HepG2 (cell line): ENCODE data around the gene CISH. TPM values are rescaled to one million over a fixed set of nuclear protein-coding genes. Genes with fewer than 3 reads are reported as not detected.
A peak's percentile ranks its signal among the peaks of the same experiment; 100 is the strongest.

ENCODE experiments used
- GLI4 ChIP-seq: sonication (generic); formaldehyde crosslinking; IDR thresholded peaks from 2 replicates; pipeline ENCODE4 v1.5.1; 2020; ENCODE audit warnings: missing genetic modification reagents, mild to moderate bottlenecking, moderate library complexity, borderline replicate concordance
- MZF1 ChIP-seq: sonication (generic); formaldehyde crosslinking; IDR thresholded peaks from 2 replicates; pipeline ENCODE4 v1.8.1; 2023; ENCODE audit warnings: mild to moderate bottlenecking, missing genetic modification reagents, borderline replicate concordance
- RAD21 ChIP-seq: fragments of 450-650 bp; formaldehyde crosslinking; IDR thresholded peaks from 2 replicates; pipeline ENCODE4 v1.5.0; 2020; ENCODE audit warnings: mild to moderate bottlenecking
- SNAI1 ChIP-seq: sonication (generic); formaldehyde crosslinking; IDR thresholded peaks from 2 replicates; pipeline ENCODE4 v1.5.0; 2020; ENCODE audit warnings: mild to moderate bottlenecking, missing genetic modification reagents, borderline replicate concordance
- SNAPC2 ChIP-seq: sonication (generic); formaldehyde crosslinking; IDR thresholded peaks from 2 replicates; pipeline ENCODE4 v1.8.1; 2022; ENCODE audit warnings: mild to moderate bottlenecking, missing genetic modification reagents
- TGIF2 ChIP-seq: IDR thresholded peaks from 2 replicates; pipeline ENCODE4 v1.6.1; 2016; ENCODE audit warnings: control low read depth, missing compliant biosample characterization
- TMF1 ChIP-seq: sonication (generic); formaldehyde crosslinking; IDR thresholded peaks from 2 replicates; pipeline ENCODE4 v1.8.1; 2022; ENCODE audit warnings: low read depth, missing genetic modification reagents
- XRCC5 ChIP-seq: fragments of 200-400 bp; formaldehyde crosslinking; optimal IDR thresholded peaks from 2 replicates; pipeline ENCODE3; 2017; ENCODE audit warnings: mild to moderate bottlenecking, low read length
- ZKSCAN1 ChIP-seq: fragments of 150-350 bp; IDR thresholded peaks from 2 replicates; pipeline ENCODE4 v1.6.1; 2014; ENCODE audit warnings: low read length
- ZNF101 ChIP-seq: sonication (generic); formaldehyde crosslinking; IDR thresholded peaks from 2 replicates; pipeline ENCODE4 v1.4.0; 2020; ENCODE audit warnings: mild to moderate bottlenecking, low read depth, missing genetic modification reagents, borderline replicate concordance
- ZNF253 ChIP-seq: sonication (generic); formaldehyde crosslinking; IDR thresholded peaks from 2 replicates; pipeline ENCODE4 v1.8.0; 2022; ENCODE audit warnings: mild to moderate bottlenecking, missing genetic modification reagents, borderline replicate concordance
- ZNF598 ChIP-seq: sonication (generic); formaldehyde crosslinking; IDR thresholded peaks from 2 replicates; pipeline ENCODE4 v1.5.1; 2020; ENCODE audit warnings: mild to moderate bottlenecking, missing genetic modification reagents, borderline replicate concordance
- ZNF740 ChIP-seq: sonication (generic); formaldehyde crosslinking; IDR thresholded peaks from 2 replicates; pipeline ENCODE4 v1.4.0; 2020; ENCODE audit warnings: missing genetic modification reagents
- polyA plus RNA-seq, 8 experiments: library from polyadenylated mRNA; depleted of rRNA in 3 of 8; stranded (reverse) in 7 of 8; unstranded in 1 of 8; fragments of >200 nt; fragmentation: Illumina TruSeq in 4 of 8; extraction: Trizol in 4 of 8; gene quantifications; 2 replicates each; pipeline versions ENCODE4 v1.2.1 to v1.2.3, GENCODE V29; 2011 to 2016; ENCODE audit warnings: low read depth in 4 of 8, missing spikeins in 1 of 8, mixed read lengths in 1 of 8; ENCODE audit not compliant: insufficient read depth in 1 of 8
- total RNA-seq, 5 experiments: library from RNA; depleted of rRNA; stranded (reverse); fragments of >200 nt; fragmentation: Illumina TruSeq; extraction: Trizol; gene quantifications; 2 replicates each; pipeline ENCODE4 v1.2.3, GENCODE V29; 2016; ENCODE audit warnings: low read depth in 1 of 5
- TF ChIP-seq, protein P1 (sequence below): sonication (generic); formaldehyde crosslinking; IDR thresholded peaks from 2 replicates; pipeline ENCODE4 v1.4.0; 2020; ENCODE audit warnings: missing genetic modification reagents
- TF ChIP-seq, protein P2 (sequence below): sonication (generic); formaldehyde crosslinking; IDR thresholded peaks from 2 replicates; pipeline ENCODE4 v1.4.0; 2020; ENCODE audit warnings: missing genetic modification reagents
- TF ChIP-seq, protein P3 (sequence below): sonication (generic); formaldehyde crosslinking; IDR thresholded peaks from 2 replicates; pipeline ENCODE4 v1.9.0; 2021; ENCODE audit warnings: mild to moderate bottlenecking, missing genetic modification reagents
- TF ChIP-seq, protein P4 (sequence below): sonication (generic); formaldehyde crosslinking; IDR thresholded peaks from 2 replicates; pipeline ENCODE4 v1.9.0; 2022; ENCODE audit warnings: low read depth, missing genetic modification reagents

Gene CISH
- total and polyA plus RNA-seq, 2 of the 13 experiments (the other 11 are each of a cell fraction or from before 2014, with no cell fraction given): 0.91 to 1.5 TPM

DNA sequence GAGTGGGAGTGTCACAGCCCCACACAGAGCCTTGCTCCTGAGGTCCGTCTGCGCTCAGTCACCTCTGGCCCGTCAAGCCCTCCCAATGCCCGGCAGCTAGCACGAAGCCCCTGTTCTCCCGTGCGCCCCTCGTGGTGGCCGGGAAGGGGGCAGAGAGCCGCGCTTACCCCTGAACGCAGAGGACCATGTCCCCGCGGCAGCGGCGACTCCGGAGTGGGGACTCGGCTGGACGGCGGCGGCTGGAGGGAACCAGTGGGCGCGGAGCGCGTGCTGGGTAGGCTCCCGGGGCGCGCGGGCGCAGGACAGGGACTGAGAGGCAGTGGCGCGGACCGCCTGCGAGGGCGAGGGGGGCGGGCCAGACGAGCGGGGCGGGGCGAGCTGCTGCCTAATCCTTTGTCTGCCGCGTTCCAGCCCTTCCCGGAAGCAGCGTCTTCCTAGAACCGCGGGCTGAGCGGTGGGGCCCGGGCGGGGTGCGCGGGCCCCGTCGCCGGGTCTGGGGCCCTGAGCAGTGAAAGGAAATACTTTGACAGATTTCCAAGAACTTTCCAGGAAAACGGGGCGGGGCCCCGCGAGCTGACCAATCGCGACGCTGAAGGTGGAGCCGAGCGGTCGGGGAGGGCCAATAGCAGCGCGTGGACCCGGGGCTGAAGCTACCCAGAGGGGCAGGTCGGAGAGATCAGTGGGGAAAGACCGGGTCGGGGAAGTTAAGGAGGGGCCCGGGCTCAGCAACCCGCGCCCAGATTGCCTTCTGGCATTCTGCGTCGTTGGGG is at the start of gene CISH (continued):
- TF ChIP-seq ZNF598 (CRISPR knock-in tag) (0 out of 2 replicates have a peak, but pooled peaks have one; percentile 19), SNAI1 (CRISPR knock-in tag) (0 out of 2 replicates have a peak, but pooled peaks have one; percentile 33), TMF1 (CRISPR knock-in tag) (no peak), ZNF253 (CRISPR knock-in tag) (0 out of 2 replicates have a peak, but pooled peaks have one; percentile 67), MZF1 (no peak), TGIF2 (peak; percentile 61), SNAPC2 (peak; percentile 54; the same call in 1 of the 2 replicates), ZNF740 (no peak), ZNF101 (CRISPR knock-in tag) (0 out of 2 replicates have a peak, but pooled peaks have one; percentile 57), XRCC5 (peak; percentile 62), RAD21 (CRISPR knock-in tag) (peak; percentile 76), GLI4 (CRISPR knock-in tag) (peak; percentile 84; the same call in 1 of the 2 replicates), ZKSCAN1 (no peak)
- TF ChIP-seq, protein P1, sequence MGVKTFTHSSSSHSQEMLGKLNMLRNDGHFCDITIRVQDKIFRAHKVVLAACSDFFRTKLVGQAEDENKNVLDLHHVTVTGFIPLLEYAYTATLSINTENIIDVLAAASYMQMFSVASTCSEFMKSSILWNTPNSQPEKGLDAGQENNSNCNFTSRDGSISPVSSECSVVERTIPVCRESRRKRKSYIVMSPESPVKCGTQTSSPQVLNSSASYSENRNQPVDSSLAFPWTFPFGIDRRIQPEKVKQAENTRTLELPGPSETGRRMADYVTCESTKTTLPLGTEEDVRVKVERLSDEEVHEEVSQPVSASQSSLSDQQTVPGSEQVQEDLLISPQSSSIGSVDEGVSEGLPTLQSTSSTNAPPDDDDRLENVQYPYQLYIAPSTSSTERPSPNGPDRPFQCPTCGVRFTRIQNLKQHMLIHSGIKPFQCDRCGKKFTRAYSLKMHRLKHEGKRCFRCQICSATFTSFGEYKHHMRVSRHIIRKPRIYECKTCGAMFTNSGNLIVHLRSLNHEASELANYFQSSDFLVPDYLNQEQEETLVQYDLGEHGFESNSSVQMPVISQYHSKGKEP (CRISPR knock-in tag): no peak
- TF ChIP-seq, protein P2, sequence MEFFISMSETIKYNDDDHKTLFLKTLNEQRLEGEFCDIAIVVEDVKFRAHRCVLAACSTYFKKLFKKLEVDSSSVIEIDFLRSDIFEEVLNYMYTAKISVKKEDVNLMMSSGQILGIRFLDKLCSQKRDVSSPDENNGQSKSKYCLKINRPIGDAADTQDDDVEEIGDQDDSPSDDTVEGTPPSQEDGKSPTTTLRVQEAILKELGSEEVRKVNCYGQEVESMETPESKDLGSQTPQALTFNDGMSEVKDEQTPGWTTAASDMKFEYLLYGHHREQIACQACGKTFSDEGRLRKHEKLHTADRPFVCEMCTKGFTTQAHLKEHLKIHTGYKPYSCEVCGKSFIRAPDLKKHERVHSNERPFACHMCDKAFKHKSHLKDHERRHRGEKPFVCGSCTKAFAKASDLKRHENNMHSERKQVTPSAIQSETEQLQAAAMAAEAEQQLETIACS (CRISPR knock-in tag): peak; percentile 80
- TF ChIP-seq, protein P3, sequence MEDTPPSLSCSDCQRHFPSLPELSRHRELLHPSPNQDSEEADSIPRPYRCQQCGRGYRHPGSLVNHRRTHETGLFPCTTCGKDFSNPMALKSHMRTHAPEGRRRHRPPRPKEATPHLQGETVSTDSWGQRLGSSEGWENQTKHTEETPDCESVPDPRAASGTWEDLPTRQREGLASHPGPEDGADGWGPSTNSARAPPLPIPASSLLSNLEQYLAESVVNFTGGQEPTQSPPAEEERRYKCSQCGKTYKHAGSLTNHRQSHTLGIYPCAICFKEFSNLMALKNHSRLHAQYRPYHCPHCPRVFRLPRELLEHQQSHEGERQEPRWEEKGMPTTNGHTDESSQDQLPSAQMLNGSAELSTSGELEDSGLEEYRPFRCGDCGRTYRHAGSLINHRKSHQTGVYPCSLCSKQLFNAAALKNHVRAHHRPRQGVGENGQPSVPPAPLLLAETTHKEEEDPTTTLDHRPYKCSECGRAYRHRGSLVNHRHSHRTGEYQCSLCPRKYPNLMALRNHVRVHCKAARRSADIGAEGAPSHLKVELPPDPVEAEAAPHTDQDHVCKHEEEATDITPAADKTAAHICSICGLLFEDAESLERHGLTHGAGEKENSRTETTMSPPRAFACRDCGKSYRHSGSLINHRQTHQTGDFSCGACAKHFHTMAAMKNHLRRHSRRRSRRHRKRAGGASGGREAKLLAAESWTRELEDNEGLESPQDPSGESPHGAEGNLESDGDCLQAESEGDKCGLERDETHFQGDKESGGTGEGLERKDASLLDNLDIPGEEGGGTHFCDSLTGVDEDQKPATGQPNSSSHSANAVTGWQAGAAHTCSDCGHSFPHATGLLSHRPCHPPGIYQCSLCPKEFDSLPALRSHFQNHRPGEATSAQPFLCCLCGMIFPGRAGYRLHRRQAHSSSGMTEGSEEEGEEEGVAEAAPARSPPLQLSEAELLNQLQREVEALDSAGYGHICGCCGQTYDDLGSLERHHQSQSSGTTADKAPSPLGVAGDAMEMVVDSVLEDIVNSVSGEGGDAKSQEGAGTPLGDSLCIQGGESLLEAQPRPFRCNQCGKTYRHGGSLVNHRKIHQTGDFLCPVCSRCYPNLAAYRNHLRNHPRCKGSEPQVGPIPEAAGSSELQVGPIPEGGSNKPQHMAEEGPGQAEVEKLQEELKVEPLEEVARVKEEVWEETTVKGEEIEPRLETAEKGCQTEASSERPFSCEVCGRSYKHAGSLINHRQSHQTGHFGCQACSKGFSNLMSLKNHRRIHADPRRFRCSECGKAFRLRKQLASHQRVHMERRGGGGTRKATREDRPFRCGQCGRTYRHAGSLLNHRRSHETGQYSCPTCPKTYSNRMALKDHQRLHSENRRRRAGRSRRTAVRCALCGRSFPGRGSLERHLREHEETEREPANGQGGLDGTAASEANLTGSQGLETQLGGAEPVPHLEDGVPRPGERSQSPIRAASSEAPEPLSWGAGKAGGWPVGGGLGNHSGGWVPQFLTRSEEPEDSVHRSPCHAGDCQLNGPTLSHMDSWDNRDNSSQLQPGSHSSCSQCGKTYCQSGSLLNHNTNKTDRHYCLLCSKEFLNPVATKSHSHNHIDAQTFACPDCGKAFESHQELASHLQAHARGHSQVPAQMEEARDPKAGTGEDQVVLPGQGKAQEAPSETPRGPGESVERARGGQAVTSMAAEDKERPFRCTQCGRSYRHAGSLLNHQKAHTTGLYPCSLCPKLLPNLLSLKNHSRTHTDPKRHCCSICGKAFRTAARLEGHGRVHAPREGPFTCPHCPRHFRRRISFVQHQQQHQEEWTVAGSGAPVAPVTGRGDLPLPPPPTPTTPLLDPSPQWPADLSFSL (CRISPR knock-in tag): no peak
- TF ChIP-seq, protein P4, sequence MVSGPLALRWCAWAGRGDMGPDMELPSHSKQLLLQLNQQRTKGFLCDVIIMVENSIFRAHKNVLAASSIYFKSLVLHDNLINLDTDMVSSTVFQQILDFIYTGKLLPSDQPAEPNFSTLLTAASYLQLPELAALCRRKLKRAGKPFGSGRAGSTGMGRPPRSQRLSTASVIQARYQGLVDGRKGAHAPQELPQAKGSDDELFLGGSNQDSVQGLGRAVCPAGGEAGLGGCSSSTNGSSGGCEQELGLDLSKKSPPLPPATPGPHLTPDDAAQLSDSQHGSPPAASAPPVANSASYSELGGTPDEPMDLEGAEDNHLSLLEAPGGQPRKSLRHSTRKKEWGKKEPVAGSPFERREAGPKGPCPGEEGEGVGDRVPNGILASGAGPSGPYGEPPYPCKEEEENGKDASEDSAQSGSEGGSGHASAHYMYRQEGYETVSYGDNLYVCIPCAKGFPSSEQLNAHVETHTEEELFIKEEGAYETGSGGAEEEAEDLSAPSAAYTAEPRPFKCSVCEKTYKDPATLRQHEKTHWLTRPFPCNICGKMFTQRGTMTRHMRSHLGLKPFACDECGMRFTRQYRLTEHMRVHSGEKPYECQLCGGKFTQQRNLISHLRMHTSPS (CRISPR knock-in tag): peak; percentile 80
